Measurements from ENCODE around the gene ANGPTL1. TPM values are rescaled to one million over a fixed set of nuclear protein-coding genes. Genes with fewer than 3 reads are reported as not detected.

ANGPTL1 gene
- polyA plus RNA-seq, 4 donors: 3.1 to 56.5 (median 11.4) TPM

Other genes with a start within 250 kb of the ANGPTL1 start
- 10 to 100 TPM; 18.7 to 39.0 (median 32.7) TPM for gene RALGPS2, start 145.8 kb downstream of the ANGPTL1 start, polyA plus RNA-seq (ENCODE audit: insufficient read length in 4 of 4)
- 10 to 100 TPM; 37.1 to 49.3 (median 47.2) TPM for gene FAM20B, start 154.8 kb upstream of the ANGPTL1 start, polyA plus RNA-seq (ENCODE audit: insufficient read length in 4 of 4)
- gene TOR3A, start 211.0 kb upstream of the ANGPTL1 start, polyA plus RNA-seq (ENCODE audit: insufficient read length in 4 of 4): 10 to 100 TPM; 24.6 to 28.2 (median 25.0) TPM

Measured in left renal pelvis (tissue), 4 donors.